OCI-LY1 (cell line): ENCODE data around the gene COL9A2.

Experiments
- EZH2 ChIP-seq: fragments of 200-600 bp; sonication (generic), shearing (Covaris generic); IDR thresholded peaks from 2 replicates; pipeline ENCODE4 v1.8.0; 2017; ENCODE audit warnings: borderline replicate concordance, mixed run types, mild to moderate bottlenecking, antibody characterized with exemption, low read length, moderate library complexity, mixed read lengths
- TF ChIP-seq, protein P1 (sequence below): fragments of 200-600 bp; sonication (generic), shearing (Covaris generic); IDR thresholded peaks from 2 replicates; pipeline ENCODE4 v1.5.1; 2017; ENCODE audit warnings: mild to moderate bottlenecking, antibody characterized with exemption, low read length, moderate library complexity, mixed read lengths

DNA sequence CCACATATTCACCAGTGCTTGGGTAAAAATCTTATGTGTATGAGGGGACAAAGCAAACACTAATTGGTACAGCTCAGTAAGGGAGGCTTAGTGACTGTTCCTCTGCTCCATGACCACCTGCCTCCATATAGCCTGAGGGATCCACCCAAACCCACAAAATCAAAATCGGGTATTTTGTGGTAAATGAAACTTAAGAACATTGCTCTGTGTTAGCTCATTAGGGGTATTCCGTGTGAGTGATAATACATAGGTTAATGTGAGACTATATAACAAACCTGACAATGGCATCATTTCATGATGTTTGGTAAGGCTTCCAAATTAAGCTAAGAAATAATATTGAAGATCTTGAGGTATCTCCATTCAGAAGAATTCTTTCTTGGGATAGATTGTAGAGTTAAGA lies 25.8 kb downstream of the COL9A2 start:
- TF ChIP-seq, protein P1, sequence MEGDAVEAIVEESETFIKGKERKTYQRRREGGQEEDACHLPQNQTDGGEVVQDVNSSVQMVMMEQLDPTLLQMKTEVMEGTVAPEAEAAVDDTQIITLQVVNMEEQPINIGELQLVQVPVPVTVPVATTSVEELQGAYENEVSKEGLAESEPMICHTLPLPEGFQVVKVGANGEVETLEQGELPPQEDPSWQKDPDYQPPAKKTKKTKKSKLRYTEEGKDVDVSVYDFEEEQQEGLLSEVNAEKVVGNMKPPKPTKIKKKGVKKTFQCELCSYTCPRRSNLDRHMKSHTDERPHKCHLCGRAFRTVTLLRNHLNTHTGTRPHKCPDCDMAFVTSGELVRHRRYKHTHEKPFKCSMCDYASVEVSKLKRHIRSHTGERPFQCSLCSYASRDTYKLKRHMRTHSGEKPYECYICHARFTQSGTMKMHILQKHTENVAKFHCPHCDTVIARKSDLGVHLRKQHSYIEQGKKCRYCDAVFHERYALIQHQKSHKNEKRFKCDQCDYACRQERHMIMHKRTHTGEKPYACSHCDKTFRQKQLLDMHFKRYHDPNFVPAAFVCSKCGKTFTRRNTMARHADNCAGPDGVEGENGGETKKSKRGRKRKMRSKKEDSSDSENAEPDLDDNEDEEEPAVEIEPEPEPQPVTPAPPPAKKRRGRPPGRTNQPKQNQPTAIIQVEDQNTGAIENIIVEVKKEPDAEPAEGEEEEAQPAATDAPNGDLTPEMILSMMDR = no peak
- no peak for TF ChIP-seq EZH2
